D721Med (cell line): ENCODE results near the gene ZNF438.

ENCODE experiments used
- DNase-seq: peaks from one replicate; pipeline ENCODE4 v3.0.0; 2011; ENCODE audit warnings: low spot score; ENCODE audit not compliant: insufficient read length
- FAIRE-seq: peaks from 2 replicates; lab custom pipeline; 2011; peaks lifted over from hg19 to GRCh38; lab: Jason Lieb, UNC
- CTCF ChIP-seq: IDR thresholded peaks from 2 replicates; pipeline ENCODE4 v1.5.1; 2012; ENCODE audit warnings: mild to moderate bottlenecking, control low read depth; ENCODE audit not compliant: insufficient read depth; ENCODE audit errors: missing control alignments

ZNF438 gene

GRCh38 chr10:31073211-31073610 is 41.5 kb upstream of the ZNF438 start:
- no peak for TF ChIP-seq CTCF
- no peak for FAIRE-seq
- no peak for DNase-seq

- no peak for TF ChIP-seq CTCF
- no peak for DNase-seq
Measured at GRCh38 chr10:31072451-31072850, 40.8 kb upstream of the ZNF438 start.

GRCh38 chr10:31071232-31072005 is 39.8 kb upstream of the ZNF438 start:
- DNase-seq, result no peak
- no peak for TF ChIP-seq CTCF
- no peak for FAIRE-seq

More at GRCh38 chr10:31072451-31072850, 40.8 kb upstream of the ZNF438 start:
- no peak for FAIRE-seq

GRCh38 chr10:31070691-31071090 is 39.0 kb upstream of the ZNF438 start:
- no peak for TF ChIP-seq CTCF
- FAIRE-seq (no peak), DNase-seq (no peak)

DNA sequence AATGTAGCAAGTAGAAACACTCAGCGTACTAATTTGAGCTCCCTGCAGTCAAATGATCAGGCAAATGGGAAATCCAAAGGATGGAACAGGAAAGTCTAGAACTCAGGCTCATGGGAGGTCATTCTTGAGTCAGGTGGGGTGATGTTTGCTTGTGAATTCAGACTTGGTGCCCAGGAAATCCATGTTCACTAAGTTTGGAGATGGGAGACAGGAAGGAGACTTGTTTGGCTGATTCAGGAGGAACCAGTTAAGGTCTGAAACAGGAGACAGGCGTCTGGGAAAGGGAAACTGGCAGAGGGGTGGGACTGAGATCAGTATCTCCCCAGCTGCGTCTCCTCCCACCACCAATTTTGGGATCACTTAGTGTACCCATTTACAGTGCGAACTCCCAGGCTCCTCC is 38.4 kb upstream of the ZNF438 start:
- no peak for TF ChIP-seq CTCF
- DNase-seq, result no peak
- FAIRE-seq, result no peak

DNA sequence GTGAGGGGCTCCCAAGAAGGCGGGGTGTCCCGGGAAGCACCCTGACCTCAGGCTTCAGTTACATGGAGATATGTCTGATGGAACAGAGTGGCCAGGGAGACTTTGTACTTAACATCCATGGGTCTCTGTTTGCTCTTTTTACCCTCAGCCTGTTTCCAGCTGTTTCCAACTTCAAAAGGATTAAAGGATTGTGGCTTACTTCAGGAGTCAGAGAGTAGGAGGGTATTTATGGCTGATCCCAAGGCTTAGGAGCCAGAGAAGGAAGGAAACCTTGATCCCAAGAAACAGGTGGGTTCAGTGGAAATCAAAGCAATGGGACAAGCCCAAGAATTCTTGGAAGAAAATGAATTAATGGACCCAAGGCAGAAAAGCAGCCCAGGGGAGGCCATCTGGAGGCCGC is 37.7 kb upstream of the ZNF438 start:
- no peak for TF ChIP-seq CTCF
- FAIRE-seq, result peak; percentile 41

DNA sequence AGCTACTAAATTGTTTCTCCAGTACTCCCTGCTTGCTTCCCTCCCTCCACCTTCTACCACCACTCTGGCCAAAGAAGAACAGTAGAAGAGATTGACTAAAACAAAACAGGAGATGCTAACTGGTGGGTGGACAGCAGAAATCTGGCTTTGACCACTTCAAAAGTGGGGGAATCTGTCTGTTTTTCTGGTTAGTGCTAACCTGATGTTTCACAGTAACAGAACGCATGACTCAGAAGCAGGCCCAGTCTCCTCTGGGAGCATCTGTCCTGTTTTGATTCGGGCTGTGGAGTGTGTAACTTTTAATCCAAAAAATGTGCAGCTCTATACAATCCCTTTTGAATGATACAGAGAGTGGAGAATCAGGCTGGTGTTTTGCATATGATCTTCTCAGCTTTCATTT is 32.7 kb upstream of the ZNF438 start:
- TF ChIP-seq CTCF, result no peak
- DNase-seq (no peak), FAIRE-seq (no peak)

More for the DNA sequence above, 37.7 kb upstream of the ZNF438 start:
- peak; percentile 30 for DNase-seq
